Erythroblast (primary cell): ENCODE data around the gene NISCH.

ENCODE experiments used
- GATA1 ChIP-seq: IDR thresholded peaks from 2 replicates; pipeline ENCODE4 v1.6.1; 2011; ENCODE audit warnings: low read depth, mild to moderate bottlenecking, control low read depth, low read length, moderate library complexity
- POLR2A ChIP-seq: IDR thresholded peaks from 2 replicates; pipeline ENCODE4 v1.6.1; 2011; ENCODE audit warnings: mild to moderate bottlenecking, low read length

DNA sequence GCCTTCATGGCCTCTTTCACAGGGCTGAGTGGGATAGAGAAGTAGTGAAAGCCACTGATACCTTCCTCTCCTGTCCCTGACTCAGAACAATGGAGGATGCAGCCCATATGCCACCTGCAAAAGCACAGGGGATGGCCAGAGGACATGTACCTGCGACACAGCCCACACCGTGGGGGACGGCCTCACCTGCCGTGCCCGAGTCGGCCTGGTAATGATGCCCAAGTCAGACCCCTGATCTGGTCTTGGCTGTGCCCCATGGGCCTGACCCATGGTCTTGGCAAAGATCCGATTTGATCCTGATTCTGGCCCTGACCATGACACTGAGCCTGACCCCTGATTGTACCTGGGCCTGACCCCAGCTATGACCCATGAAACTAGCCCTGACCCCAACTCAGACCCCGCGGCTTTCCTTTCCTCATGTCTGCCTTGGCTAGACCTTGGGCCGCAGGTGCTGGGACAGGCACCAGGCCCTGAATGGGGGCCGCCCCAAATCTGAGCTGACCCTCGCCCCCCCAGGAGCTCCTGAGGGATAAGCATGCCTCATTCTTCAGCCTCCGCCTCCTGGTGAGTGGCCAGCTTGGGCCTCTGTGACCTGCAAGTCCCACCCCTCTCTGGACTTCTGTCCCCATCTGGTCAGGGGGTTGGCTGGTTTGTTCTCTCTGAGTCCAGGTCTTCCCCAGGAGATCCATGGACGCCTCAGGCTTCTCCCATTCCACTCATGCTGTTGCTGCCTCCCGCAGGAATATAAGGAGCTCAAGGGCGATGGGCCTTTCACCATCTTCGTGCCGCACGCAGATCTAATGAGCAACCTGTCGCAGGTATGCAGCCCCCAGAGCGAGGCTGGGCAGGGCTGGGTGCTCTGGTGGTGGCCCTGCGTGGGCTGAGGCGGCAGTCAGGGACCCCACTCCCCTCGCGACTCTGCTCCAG, 62.7 kb downstream of the NISCH start:
- no peak for TF ChIP-seq POLR2A
- no peak for TF ChIP-seq GATA1
